Motor neuron (in vitro differentiated cells): Measurements from ENCODE around the gene B3GNT9. TPM values are rescaled to one million over a fixed set of nuclear protein-coding genes. Genes with fewer than 3 reads are reported as not detected.

Source experiments
- ATAC-seq, 8 experiments: fragments of 200-7000 bp; cut with Tn5 transposase; replicated peaks in 6 of 8; 2 replicates each; pipeline ENCODE4 v1.8.0; 2021; ENCODE audit warnings: mild to moderate bottlenecking in 8 of 8, moderate library complexity in 8 of 8
- H3K27ac ChIP-seq, 2 donors: fragments of 250-450 bp; sonication (Bioruptor Pico); 2 replicates each; pipeline ENCODE4 v1.9.0; 2021; ENCODE audit warnings: antibody characterized with exemption in 2 of 2, mild to moderate bottlenecking in 2 of 2, moderate library complexity in 1 of 2
- H3K4me1 ChIP-seq, 2 donors: fragments of 250-450 bp; sonication (Bioruptor Pico); replicated peaks in 1 of 2; 2 replicates each; pipeline ENCODE4 v1.6.1; 2021; ENCODE audit warnings: antibody characterized with exemption in 2 of 2, mild to moderate bottlenecking in 2 of 2, moderate library complexity in 1 of 2
- H3K4me3 ChIP-seq, 5 donors: fragments of 250-450 bp; sonication (Bioruptor Pico); 2 replicates each; pipeline ENCODE4 v1.9.0; 2021; ENCODE audit warnings: antibody characterized with exemption in 5 of 5, mild to moderate bottlenecking in 5 of 5, moderate library complexity in 4 of 5
- WGBS, 10 experiments: fragments of 450-650 bp; shearing (Covaris generic); methylation state at CpG; one replicate each; pipeline ENCODE4 v1.0.0; 2022; 5-methylcytosine and 5-hydroxymethylcytosine counted together
- in situ Hi-C, 9 experiments: fragments of 400-800 bp; cut with MboI; loops; one replicate each; pipeline ENCODE4 v1.15.0; 2021; ENCODE audit warnings: low sequenced_read_pairs in 9 of 9, low pct_unique_long_range_greater_than_20kb in 2 of 9; ENCODE audit not compliant: unreplicated experiment in 9 of 9
- total RNA-seq, 8 experiments: library from RNA; unstranded; fragments of 300-600 nt; gene quantifications; 2 replicates each; pipeline versions ENCODE4 v1.2.3 to v1.2.4, GENCODE V29; 2022

Gene B3GNT9
- total RNA-seq, 8 experiments from 2014 or later, result 0.54 to 20.9 (median 4.3) TPM

- peak within 1 kb of the TSS; percentile 24 to 42 (median 30) for H3K4me3 ChIP-seq
- ATAC-seq, result peak; percentile 50 to 78 (median 67)
- in situ Hi-C loops, result loop anchor here in 8 of 9 experiments (25.0 kb wide), 2 partner anchors 183 to 208 kb away; partner anchors contain the start of genes CES3 (in 7 of the 8) and CES4A (in 1 of the 8)
- WGBS, 10 experiments, result 0 to 6% methylated on average over 1 to 7 of the region's 50 CpGs; no CpG with 5 or more reads in 8 of the 10 experiments
- peaks cover 35% of the 10 kb centered on the region in 2 donors for H3K4me1 ChIP-seq
- peak within 1 kb of the TSS; percentile 70 to 81 for H3K27ac ChIP-seq
These were observed 19.6 kb upstream of the B3GNT9 start, which contains the start of gene NOL3 for GRCh38 chr16:67170168-67170948. Gene NOL3, plus strand, starts transcription at chr16:67170538.

- Histone ChIP-seq H3K27ac (peak overlapping the region; percentile 70 to 81), H3K4me3 (peak overlapping the region; percentile 24 to 42 (median 30)), H3K4me1 (peaks cover 34 to 36% of the 10 kb centered on the region in 2 donors)
- in situ Hi-C loops, result loop anchor here in 8 of 9 experiments (25.0 kb wide), 2 partner anchors 182 to 207 kb away; partner anchors contain the start of genes CES3 (in 7 of the 8) and CES4A (in 1 of the 8)
- 0 to 10% (median 1%) methylated on average over 1 to 14 of the region's 24 CpGs; no CpG with 5 or more reads in 4 of the 10 experiments for WGBS, 10 experiments
- peak; percentile 1 to 27 (median 14) for ATAC-seq
These were observed 18.9 kb upstream of the B3GNT9 start for GRCh38 chr16:67169642-67170167.

GRCh38 chr16:67169011-67169451 is 18.2 kb upstream of the B3GNT9 start:
- peaks cover 32% of the 10 kb centered on the region in 2 donors for H3K4me1 ChIP-seq
- 41 to 75% (median 51%) methylated on average over 2 to 4 of the region's 9 CpGs; no CpG with 5 or more reads in 7 of the 10 experiments for WGBS, 10 experiments
- in situ Hi-C loops, result loop anchor here in 8 of 9 experiments (25.0 kb wide), 2 partner anchors 182 to 207 kb away; partner anchors contain the start of genes CES3 (in 7 of the 8) and CES4A (in 1 of the 8)
- no peak overlapping the region for H3K4me3 ChIP-seq
- ATAC-seq, result no peak
- H3K27ac ChIP-seq, result peak overlapping the region in 1 of 2 donors; percentile 81

GRCh38 chr16:67167588-67167987 is 16.8 kb upstream of the B3GNT9 start:
- Histone ChIP-seq H3K4me1 (peaks cover 26 to 34% of the 10 kb centered on the region in 2 donors), H3K27ac (no peak overlapping the region), H3K4me3 (no peak overlapping the region)
- no peak for ATAC-seq
- in situ Hi-C loops, result loop anchor here in 8 of 9 experiments (25.0 kb wide), 2 partner anchors 180 to 205 kb away; partner anchors contain the start of genes CES3 (in 7 of the 8) and CES4A (in 1 of the 8)
- WGBS, 10 experiments, result 60 to 83% methylated on average over 1 of the region's 7 CpGs; no CpG with 5 or more reads in 8 of the 10 experiments

- peaks cover 26 to 36% of the 10 kb centered on the region in 2 donors for H3K4me1 ChIP-seq
- H3K27ac ChIP-seq, result no peak overlapping the region
- ATAC-seq, result no peak
- WGBS, 10 experiments, result 20 to 82% methylated on average over 1 to 2 of the region's 5 CpGs; no CpG with 5 or more reads in 8 of the 10 experiments
- H3K4me3 ChIP-seq, result no peak overlapping the region
- in situ Hi-C loops, result loop anchor here in 8 of 9 experiments (25.0 kb wide), 2 partner anchors 179 to 204 kb away; partner anchors contain the start of genes CES3 (in 7 of the 8) and CES4A (in 1 of the 8)
These were observed 15.9 kb upstream of the B3GNT9 start for GRCh38 chr16:67166598-67167168.

GRCh38 chr16:67166110-67166547 is 15.3 kb upstream of the B3GNT9 start:
- no peak for ATAC-seq
- Histone ChIP-seq H3K4me1 (peaks cover 24 to 32% of the 10 kb centered on the region in 2 donors), H3K4me3 (no peak overlapping the region), H3K27ac (no peak overlapping the region)
- 30 to 34% methylated on average over 2 to 3 of the region's 18 CpGs; no CpG with 5 or more reads in 8 of the 10 experiments for WGBS, 10 experiments
- in situ Hi-C loops, result loop anchor here in 8 of 9 experiments (25.0 kb wide), 2 partner anchors 179 to 204 kb away; partner anchors contain the start of genes CES3 (in 7 of the 8) and CES4A (in 1 of the 8)

GRCh38 chr16:67165121-67166078 is 14.6 kb upstream of the B3GNT9 start:
- in situ Hi-C loops, result loop anchor here in 8 of 9 experiments (25.0 kb wide), 2 partner anchors 178 to 203 kb away; partner anchors contain the start of genes CES3 (in 7 of the 8) and CES4A (in 1 of the 8)
- WGBS, 10 experiments, result 18 to 60% (median 28%) methylated on average over 3 to 12 of the region's 85 CpGs; no CpG with 5 or more reads in 7 of the 10 experiments
- H3K4me1 ChIP-seq, result peaks cover 19 to 29% of the 10 kb centered on the region in 2 donors

GRCh38 chr16:67164599-67165061 is 13.8 kb upstream of the B3GNT9 start, which contains the start of gene HSF4:
Gene HSF4, plus strand, starts transcription at chr16:67164745. Its CDS starts 67 bp downstream, at chr16:67164812.
- H3K4me3 ChIP-seq, result peak within 1 kb of the TSS; percentile 35 to 47 (median 37)
- peak within 1 kb of the TSS; percentile 81 to 88 for H3K27ac ChIP-seq
- ATAC-seq, result peak; percentile 0 to 49 (median 40)
- peaks cover 13 to 30% of the 10 kb centered on the region in 2 donors for H3K4me1 ChIP-seq
- 5 to 18% (median 12%) methylated on average over 4 to 9 of the region's 41 CpGs; no CpG with 5 or more reads in 7 of the 10 experiments for WGBS, 10 experiments
- in situ Hi-C loops, result loop anchor here in 8 of 9 experiments (25.0 kb wide), 2 partner anchors 177 to 202 kb away; partner anchors contain the start of genes CES3 (in 7 of the 8) and CES4A (in 1 of the 8)

More at GRCh38 chr16:67165121-67166078, 14.6 kb upstream of the B3GNT9 start:
- H3K27ac ChIP-seq, result no peak overlapping the region
- ATAC-seq, result no peak
- peak overlapping the region; percentile 35 to 47 (median 37) for H3K4me3 ChIP-seq

- peak in 7 of 8 experiments; percentile 0 to 62 (median 57) for ATAC-seq
- in situ Hi-C loops, result loop anchor here in 8 of 9 experiments (25.0 kb wide), 2 partner anchors 177 to 202 kb away; partner anchors contain the start of genes CES3 (in 7 of the 8) and CES4A (in 1 of the 8)
- peak overlapping the region; percentile 81 to 88 for H3K27ac ChIP-seq
- H3K4me1 ChIP-seq, result peaks cover 7 to 28% of the 10 kb centered on the region in 2 donors
- peak overlapping the region; percentile 35 to 47 (median 37) for H3K4me3 ChIP-seq
- WGBS, 10 experiments, result 4% methylated on average over 4 of the region's 34 CpGs; no CpG with 5 or more reads in 9 of the 10 experiments
These were observed 13.3 kb upstream of the B3GNT9 start for GRCh38 chr16:67163999-67164558.

GRCh38 chr16:67163164-67163998 is 12.6 kb upstream of the B3GNT9 start:
- peak in 5 of 8 experiments; percentile 76 to 83 (median 78) for ATAC-seq
- WGBS, 10 experiments, result 0 to 20% (median 3%) methylated on average over 1 to 24 of the region's 99 CpGs; no CpG with 5 or more reads in 5 of the 10 experiments
- Histone ChIP-seq H3K4me3 (peak overlapping the region; percentile 35 to 47 (median 37)), H3K4me1 (peaks cover 5 to 27% of the 10 kb centered on the region in 2 donors), H3K27ac (peak overlapping the region; percentile 81 to 88)
- in situ Hi-C loops, result loop anchor here in 8 of 9 experiments (25.0 kb wide), 2 partner anchors 176 to 201 kb away; partner anchors contain the start of genes CES3 (in 7 of the 8) and CES4A (in 1 of the 8)
